Uterus (tissue), 2 donors: ENCODE measurements around the gene NPHP4.

Experiments
- POLR2A ChIP-seq, 2 donors: fragments of 450-650 bp; IDR thresholded peaks; one replicate each; pipeline ENCODE4 v1.6.1; 2016; ENCODE audit warnings: antibody characterized with exemption in 2 of 2, mild to moderate bottlenecking in 1 of 2, moderate library complexity in 1 of 2
- TF ChIP-seq, protein P1 (sequence below), 4 experiments: fragments of 200-600 bp in 2 of 4; fragments of 450-650 bp in 2 of 4; sonication (generic) in 2 of 4; IDR thresholded peaks; one replicate each; pipeline ENCODE4 v1.5.1; 2016 to 2019; ENCODE audit warnings: antibody characterized with exemption in 4 of 4, mild to moderate bottlenecking in 2 of 4, moderate library complexity in 1 of 4

DNA sequence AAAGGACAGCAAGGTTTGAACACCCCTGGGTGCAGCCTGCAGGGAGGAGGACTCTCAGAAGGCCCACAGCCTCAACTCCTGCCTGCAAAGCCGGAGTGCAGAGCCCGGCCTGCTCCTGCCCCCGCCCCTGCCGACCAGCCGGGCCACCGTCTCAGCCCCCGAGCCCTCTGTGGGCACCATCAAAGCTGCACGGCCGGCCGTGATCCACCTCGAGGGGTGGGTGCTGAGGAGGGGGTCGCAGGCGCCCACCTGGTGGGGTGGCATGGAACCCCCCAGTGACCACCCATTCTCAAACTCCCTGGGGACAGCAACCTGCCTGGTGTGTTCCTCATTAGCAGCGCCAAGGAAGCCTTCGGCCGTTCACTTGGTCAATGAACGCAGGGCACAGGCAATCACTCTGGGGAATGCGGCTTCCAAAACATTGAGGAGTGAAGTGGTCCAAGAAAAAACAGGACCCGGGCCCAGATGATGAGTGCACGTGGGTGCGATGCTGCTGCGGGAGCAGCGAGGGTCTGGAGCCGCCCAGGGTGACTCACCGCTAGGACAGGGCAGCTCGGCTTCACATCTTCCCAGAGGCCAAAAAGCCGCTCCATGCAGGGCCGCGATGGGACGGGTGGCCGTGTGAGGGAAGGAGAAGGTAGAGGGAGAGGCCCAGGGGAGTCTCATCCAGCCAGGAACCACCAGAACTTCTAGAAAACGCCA is 157.6 kb downstream of the NPHP4 start:
- TF ChIP-seq, protein P1, sequence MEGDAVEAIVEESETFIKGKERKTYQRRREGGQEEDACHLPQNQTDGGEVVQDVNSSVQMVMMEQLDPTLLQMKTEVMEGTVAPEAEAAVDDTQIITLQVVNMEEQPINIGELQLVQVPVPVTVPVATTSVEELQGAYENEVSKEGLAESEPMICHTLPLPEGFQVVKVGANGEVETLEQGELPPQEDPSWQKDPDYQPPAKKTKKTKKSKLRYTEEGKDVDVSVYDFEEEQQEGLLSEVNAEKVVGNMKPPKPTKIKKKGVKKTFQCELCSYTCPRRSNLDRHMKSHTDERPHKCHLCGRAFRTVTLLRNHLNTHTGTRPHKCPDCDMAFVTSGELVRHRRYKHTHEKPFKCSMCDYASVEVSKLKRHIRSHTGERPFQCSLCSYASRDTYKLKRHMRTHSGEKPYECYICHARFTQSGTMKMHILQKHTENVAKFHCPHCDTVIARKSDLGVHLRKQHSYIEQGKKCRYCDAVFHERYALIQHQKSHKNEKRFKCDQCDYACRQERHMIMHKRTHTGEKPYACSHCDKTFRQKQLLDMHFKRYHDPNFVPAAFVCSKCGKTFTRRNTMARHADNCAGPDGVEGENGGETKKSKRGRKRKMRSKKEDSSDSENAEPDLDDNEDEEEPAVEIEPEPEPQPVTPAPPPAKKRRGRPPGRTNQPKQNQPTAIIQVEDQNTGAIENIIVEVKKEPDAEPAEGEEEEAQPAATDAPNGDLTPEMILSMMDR (IDR thresholded peaks at IDR 0.05), result no peak
- TF ChIP-seq POLR2A (IDR thresholded peaks at IDR 0.05), result no peak
